B cell (primary cell): Measurements from ENCODE around the gene CUEDC2. TPM values are rescaled to one million over a fixed set of nuclear protein-coding genes. Genes with fewer than 3 reads are reported as not detected.

ENCODE experiments used
- ATAC-seq: fragments of 200-7000 bp; cut with Tn5 transposase; one replicate; pipeline ENCODE4 v1.10.0; 2021; ENCODE audit warnings: low read depth, mild to moderate bottlenecking, moderate number of reproducible peaks, moderate library complexity
- CTCF ChIA-PET: fragments of 350-600 bp; sonication (Branson Sonifier 250); formaldehyde crosslinking; loops from one replicate; lab custom pipeline; 2021; ENCODE audit warnings: antibody characterized with exemption, inconsistent platforms; lab: Charles Lee
- POLR2A ChIA-PET: fragments of 350-600 bp; sonication (Branson Sonifier 250); formaldehyde crosslinking; loops from one replicate; lab custom pipeline; 2021; ENCODE audit warnings: antibody characterized with exemption; lab: Charles Lee
- DNase-seq: peaks from one replicate; pipeline ENCODE4 v3.0.0; 2013
- H2AFZ ChIP-seq: 2 replicates; pipeline ENCODE4 v1.6.1; 2012; ENCODE audit warnings: mild to moderate bottlenecking, low read depth, low read length; ENCODE audit not compliant: insufficient read depth, poor library complexity, severe bottlenecking
- H3K27ac ChIP-seq, 2 donors: 1 replicate in 1 of 2; 2 replicates in 1 of 2; pipeline ENCODE4 v1.5.1; 2012 to 2013; ENCODE audit warnings: low read length in 2 of 2, mild to moderate bottlenecking in 2 of 2, moderate library complexity in 1 of 2
- H3K27me3 ChIP-seq, 4 experiments: fragments of 200-600 bp in 1 of 4; sonication (generic) in 1 of 4; replicated peaks in 1 of 4; 1 replicate in 2 of 4; 2 replicates in 2 of 4; pipeline versions ENCODE4 v1.6.1 to v1.7.0; 2013 to 2016; ENCODE audit warnings: low read length in 3 of 4, mild to moderate bottlenecking in 2 of 4, mixed read lengths in 1 of 4, moderate library complexity in 1 of 4; ENCODE audit not compliant: insufficient read depth in 4 of 4, control insufficient read depth in 3 of 4; ENCODE audit errors: control extremely low read depth in 1 of 4
- H3K36me3 ChIP-seq, 2 experiments: replicated peaks in 1 of 2; 1 replicate in 1 of 2; 2 replicates in 1 of 2; pipeline versions ENCODE4 v1.6.1 to v1.7.1; 2013; ENCODE audit warnings: low read length in 1 of 2; ENCODE audit not compliant: insufficient read depth in 2 of 2, control insufficient read depth in 1 of 2; ENCODE audit errors: control extremely low read depth in 1 of 2, extremely low read depth in 1 of 2
- H3K4me1 ChIP-seq, 2 donors: fragments of 200-600 bp in 1 of 2; sonication (generic) in 1 of 2; 1 replicate in 1 of 2; 2 replicates in 1 of 2; pipeline versions ENCODE4 v1.5.1 to v1.6.1; 2013 to 2017; ENCODE audit warnings: low read length in 2 of 2; ENCODE audit not compliant: control insufficient read depth in 2 of 2, insufficient read depth in 2 of 2
- H3K4me2 ChIP-seq: replicated peaks from 2 replicates; pipeline ENCODE3; 2012; ENCODE audit warnings: mild to moderate bottlenecking, low read depth, low read length; ENCODE audit not compliant: poor library complexity, severe bottlenecking
- H3K4me3 ChIP-seq, 5 experiments: fragments of 200-600 bp in 1 of 5; sonication (generic) in 1 of 5; 1 replicate in 3 of 5; 2 replicates in 2 of 5; pipeline versions ENCODE4 v1.5.1 to v1.7.0; 2011 to 2016; ENCODE audit warnings: low read length in 4 of 5, mild to moderate bottlenecking in 4 of 5, low read depth in 2 of 5, control low read depth in 1 of 5, moderate library complexity in 1 of 5; ENCODE audit not compliant: insufficient read depth in 1 of 5; ENCODE audit errors: control extremely low read depth in 1 of 5, extremely low read depth in 1 of 5
- H3K79me2 ChIP-seq: fragments of 200-600 bp; sonication (generic); one replicate; pipeline ENCODE4 v1.6.0; 2016; ENCODE audit warnings: low read length; ENCODE audit not compliant: control insufficient read depth, insufficient read depth
- H3K9ac ChIP-seq: fragments of 200-600 bp; sonication (generic); 2 replicates; pipeline ENCODE4 v1.6.1; 2017; ENCODE audit warnings: mild to moderate bottlenecking, low read length, moderate library complexity
- H3K9me3 ChIP-seq, 3 donors: one replicate each; pipeline versions ENCODE4 v1.6.1 to v1.7.1; 2013; ENCODE audit warnings: low read length in 2 of 3; ENCODE audit not compliant: control insufficient read depth in 2 of 3, insufficient read depth in 1 of 3; ENCODE audit errors: control extremely low read depth in 1 of 3
- H4K20me1 ChIP-seq: 2 replicates; pipeline ENCODE4 v1.6.0; 2012; ENCODE audit warnings: mild to moderate bottlenecking, low read length; ENCODE audit not compliant: insufficient read depth, control insufficient read depth, poor library complexity, severe bottlenecking
- H3K27ac Mint-ChIP-seq: one replicate; pipeline ENCODE4 v1.8.0; 2021; ENCODE audit warnings: mixed read lengths
- H3K27me3 Mint-ChIP-seq: one replicate; pipeline ENCODE4 v1.8.0; 2021; ENCODE audit warnings: mixed read lengths
- H3K4me1 Mint-ChIP-seq: one replicate; pipeline ENCODE4 v1.8.0; 2021; ENCODE audit warnings: mixed read lengths
- H3K4me3 Mint-ChIP-seq: one replicate; pipeline ENCODE4 v1.8.0; 2021; ENCODE audit warnings: mixed read lengths
- H3K9me3 Mint-ChIP-seq: one replicate; pipeline ENCODE4 v1.8.0; 2022; ENCODE audit warnings: mixed read lengths; ENCODE audit not compliant: insufficient read depth
- EZH2 ChIP-seq: IDR thresholded peaks from 2 replicates; pipeline ENCODE4 v1.6.1; 2012; ENCODE audit warnings: borderline replicate concordance, low read depth, mild to moderate bottlenecking, moderate library complexity, low read length; ENCODE audit not compliant: insufficient read depth, poor library complexity, severe bottlenecking
- WGBS: methylation state at CpG from one replicate; pipeline ENCODE4 v1.1.5; 2013; ENCODE audit warnings: missing lambda C conversion rate; ENCODE audit not compliant: insufficient coverage; 5-methylcytosine and 5-hydroxymethylcytosine counted together
- intact Hi-C: fragments of 100-400 bp; cut with micrococcal nuclease; formaldehyde crosslinking; loops from one replicate; pipeline ENCODE4 v1.10.0; 2022
- polyA plus RNA-seq: library from polyadenylated mRNA; depleted of rRNA; stranded (reverse); fragments of >200 nt; gene quantifications from 2 replicates; pipeline ENCODE4 v1.2.3, GENCODE V29; 2012
- total RNA-seq, 2 donors: library from RNA; stranded (reverse); fragments of 120-200 nt in 1 of 2; gene quantifications; 1 replicate in 1 of 2; 2 replicates in 1 of 2; pipeline versions ENCODE4 v1.2.3 to v1.2.4, GENCODE V29; 2013 to 2022
- TF ChIP-seq, protein P1 (sequence below): fragments of 200-600 bp; IDR thresholded peaks from one replicate; pipeline ENCODE4 v1.8.0; 2022; ENCODE audit warnings: antibody characterized with exemption, mild to moderate bottlenecking

CUEDC2 gene
- total and polyA plus RNA-seq, 2 donors (not counting 1 experiment from before 2014, with no cell fraction given), result 35.6 to 49.4 TPM

GRCh38 chr10:102420181-102420713, 12.1 kb downstream of the CUEDC2 start:
- peak overlapping the region; percentile 99 for H3K27ac Mint-ChIP-seq
- Histone ChIP-seq H3K27me3 (peaks cover 0 to 41% (median 27%) of the 10 kb centered on the region in 4 experiments), H3K9me3 (peaks cover 0 to 12% (median 0%) of the 10 kb centered on the region in 3 donors), H4K20me1 (peaks cover 17% of the 10 kb centered on the region), H2AFZ (peak overlapping the region; percentile 94), H3K4me3 (peak overlapping the region; percentile 63 to 92 (median 89)), H3K36me3 (peaks cover 0 to 14% of the 10 kb centered on the region in 2 experiments), H3K4me1 (peaks cover 32 to 34% of the 10 kb centered on the region in 2 donors), H3K4me2 (peak overlapping the region; percentile 90), H3K9ac (peak overlapping the region; percentile 77), H3K79me2 (no peaks in the 10 kb centered on the region), H3K27ac (peak overlapping the region; percentile 39 to 56)
- TF ChIP-seq EZH2, result no peak
- TF ChIP-seq, protein P1, sequence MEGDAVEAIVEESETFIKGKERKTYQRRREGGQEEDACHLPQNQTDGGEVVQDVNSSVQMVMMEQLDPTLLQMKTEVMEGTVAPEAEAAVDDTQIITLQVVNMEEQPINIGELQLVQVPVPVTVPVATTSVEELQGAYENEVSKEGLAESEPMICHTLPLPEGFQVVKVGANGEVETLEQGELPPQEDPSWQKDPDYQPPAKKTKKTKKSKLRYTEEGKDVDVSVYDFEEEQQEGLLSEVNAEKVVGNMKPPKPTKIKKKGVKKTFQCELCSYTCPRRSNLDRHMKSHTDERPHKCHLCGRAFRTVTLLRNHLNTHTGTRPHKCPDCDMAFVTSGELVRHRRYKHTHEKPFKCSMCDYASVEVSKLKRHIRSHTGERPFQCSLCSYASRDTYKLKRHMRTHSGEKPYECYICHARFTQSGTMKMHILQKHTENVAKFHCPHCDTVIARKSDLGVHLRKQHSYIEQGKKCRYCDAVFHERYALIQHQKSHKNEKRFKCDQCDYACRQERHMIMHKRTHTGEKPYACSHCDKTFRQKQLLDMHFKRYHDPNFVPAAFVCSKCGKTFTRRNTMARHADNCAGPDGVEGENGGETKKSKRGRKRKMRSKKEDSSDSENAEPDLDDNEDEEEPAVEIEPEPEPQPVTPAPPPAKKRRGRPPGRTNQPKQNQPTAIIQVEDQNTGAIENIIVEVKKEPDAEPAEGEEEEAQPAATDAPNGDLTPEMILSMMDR, result no peak
- intact Hi-C loops, result loop anchor here (1.0 to 5.0 kb wide), 4 partner anchors 21 to 288 kb away; partner anchors contain the start of genes NOLC1 and PPRC1
- no peaks in the 10 kb centered on the region for H3K9me3 Mint-ChIP-seq
- H3K4me1 Mint-ChIP-seq, result peaks cover 38% of the 10 kb centered on the region
- peak overlapping the region; percentile 99 for H3K4me3 Mint-ChIP-seq
- WGBS, result 2% methylated on average over 11 of the region's 21 CpGs
- CTCF ChIA-PET, result interaction anchor here (1.0 to 6.1 kb wide), 13 partner anchors 10 to 190 kb away, joined by 3 to 108 read pairs (median 7); partner anchors contain the start of genes ACTR1A, C10orf95, CUEDC2 and NFKB2
- peak; percentile 49 for DNase-seq
- H3K27me3 Mint-ChIP-seq, result peaks cover 23% of the 10 kb centered on the region
- no peak for ATAC-seq
- POLR2A ChIA-PET, result interaction anchor here (1.0 to 5.2 kb wide), 9 partner anchors 10 to 222 kb away, joined by 4 to 38 read pairs (median 10); partner anchors contain the start of genes ACTR1A, C10orf95, CUEDC2 and NFKB2
